Neural cell (in vitro differentiated cells): ENCODE results near the gene RAG2. TPM values are rescaled to one million over a fixed set of nuclear protein-coding genes. Genes with fewer than 3 reads are reported as not detected.

Experiments used
- H2AFZ ChIP-seq: fragments of 200-600, 300-800 bp; sonication (generic), shearing (Covaris generic); 2 replicates; pipeline ENCODE4 v1.6.0; 2014; ENCODE audit warnings: low read depth, mild to moderate bottlenecking, antibody characterized with exemption, low read length, moderate library complexity
- H3F3A ChIP-seq: fragments of 200-600 bp; shearing (Covaris generic); 2 replicates; pipeline ENCODE4 v1.6.1; 2016; ENCODE audit warnings: mild to moderate bottlenecking, moderate library complexity, mixed read lengths, antibody characterized with exemption, low read length; ENCODE audit not compliant: insufficient read depth, poor library complexity, severe bottlenecking
- H3K27ac ChIP-seq: fragments of 200-600, 300-800 bp; sonication (generic), shearing (Covaris generic); 2 replicates; pipeline ENCODE4 v1.5.1; 2014; ENCODE audit warnings: mild to moderate bottlenecking, low read length, moderate library complexity
- H3K27me3 ChIP-seq: fragments of 300-800, 200-600 bp; sonication (generic), shearing (Covaris generic); 2 replicates; pipeline ENCODE4 v1.6.0; 2014; ENCODE audit warnings: mild to moderate bottlenecking, low read depth, low read length, moderate library complexity; ENCODE audit not compliant: insufficient read depth
- H3K36me3 ChIP-seq: fragments of 300-800, 200-600 bp; sonication (generic), shearing (Covaris generic); 2 replicates; pipeline ENCODE4 v1.5.1; 2014; ENCODE audit warnings: mild to moderate bottlenecking, antibody characterized with exemption, low read length, moderate library complexity; ENCODE audit not compliant: insufficient read depth
- H3K4me2 ChIP-seq: fragments of 300-800, 200-600 bp; sonication (generic), shearing (Covaris generic); 2 replicates; pipeline ENCODE4 v1.6.0; 2014; ENCODE audit warnings: mild to moderate bottlenecking, low read length
- H3K4me3 ChIP-seq: fragments of 300-800, 200-600 bp; sonication (generic), shearing (Covaris generic); 2 replicates; pipeline ENCODE4 v1.5.1; 2014; ENCODE audit warnings: mild to moderate bottlenecking, low read length, moderate library complexity
- H3K79me2 ChIP-seq: fragments of 200-600 bp; shearing (Covaris generic); replicated peaks from 2 replicates; pipeline ENCODE4 v1.6.0; 2014; ENCODE audit warnings: mild to moderate bottlenecking, low read length, moderate library complexity; ENCODE audit not compliant: insufficient read depth
- H3K9ac ChIP-seq: fragments of 300-800, 200-600 bp; sonication (generic), shearing (Covaris generic); 2 replicates; pipeline ENCODE4 v1.6.1; 2016; ENCODE audit warnings: mild to moderate bottlenecking, low read length, mixed read lengths
- H3K9me2 ChIP-seq: fragments of 200-600 bp; shearing (Covaris generic); 2 replicates; pipeline ENCODE4 v1.6.1; 2016; ENCODE audit warnings: mild to moderate bottlenecking, low read length, mixed read lengths; ENCODE audit not compliant: insufficient read depth
- H3K9me3 ChIP-seq: fragments of 200-600, 300-800 bp; sonication (generic), shearing (Covaris generic); 2 replicates; pipeline ENCODE4 v1.6.1; 2016; ENCODE audit warnings: mild to moderate bottlenecking, mixed run types, low read length, moderate library complexity, mixed read lengths
- H4K20me1 ChIP-seq: fragments of 200-600 bp; shearing (Covaris generic); 2 replicates; pipeline ENCODE4 v1.6.1; 2016; ENCODE audit warnings: mild to moderate bottlenecking, mixed run types; ENCODE audit not compliant: insufficient read depth
- EP300 ChIP-seq: fragments of 450-650 bp; conservative IDR thresholded peaks from 2 replicates; pipeline ENCODE4 v1.6.1; 2014; ENCODE audit warnings: antibody characterized with exemption, mild to moderate bottlenecking, moderate library complexity; ENCODE audit not compliant: poor library complexity, severe bottlenecking
- EZH2 ChIP-seq: fragments of 200-600, 300-800 bp; shearing (Covaris generic), sonication (generic); IDR thresholded peaks from 2 replicates; pipeline ENCODE4 v1.6.1; 2014; ENCODE audit warnings: antibody characterized with exemption, low read length, borderline replicate concordance, mild to moderate bottlenecking; ENCODE audit not compliant: insufficient read depth, poor library complexity, severe bottlenecking
- MXI1 ChIP-seq: fragments of 450-650 bp; conservative IDR thresholded peaks from 2 replicates; pipeline ENCODE4 v1.6.1; 2014; ENCODE audit warnings: antibody characterized with exemption, mild to moderate bottlenecking; ENCODE audit not compliant: poor library complexity, severe bottlenecking
- POLR2AphosphoS5 ChIP-seq: IDR thresholded peaks from 2 replicates; pipeline ENCODE4 v1.6.1; 2012
- RAD21 ChIP-seq: fragments of 450-650 bp; conservative IDR thresholded peaks from 2 replicates; pipeline ENCODE4 v1.6.1; 2014; ENCODE audit warnings: antibody characterized with exemption, mild to moderate bottlenecking, moderate library complexity
- SMC3 ChIP-seq: fragments of 450-650 bp; conservative IDR thresholded peaks from 2 replicates; pipeline ENCODE4 v1.6.1; 2014; ENCODE audit warnings: antibody characterized with exemption, mild to moderate bottlenecking, moderate library complexity; ENCODE audit not compliant: poor library complexity
- TAF1 ChIP-seq: IDR thresholded peaks from 2 replicates; pipeline ENCODE4 v1.6.1; 2012; ENCODE audit warnings: low read depth
- polyA plus RNA-seq: library from polyadenylated mRNA; depleted of rRNA; stranded (reverse); fragments of >200 nt; gene quantifications from 2 replicates; pipeline ENCODE4 v1.2.3, GENCODE V29; 2014
- TF ChIP-seq, protein P1 (sequence below): IDR thresholded peaks from 2 replicates; pipeline ENCODE4 v1.6.1; 2012; ENCODE audit warnings: borderline replicate concordance
- TF ChIP-seq, protein P2 (sequence below): fragments of 450-650 bp; IDR thresholded peaks from 2 replicates; pipeline ENCODE4 v1.5.1; 2014; ENCODE audit warnings: antibody characterized with exemption, mild to moderate bottlenecking, moderate library complexity; ENCODE audit not compliant: poor library complexity, severe bottlenecking

RAG2 gene
- polyA plus RNA-seq, 1 donor from 2014 or later = not detected

DNA sequence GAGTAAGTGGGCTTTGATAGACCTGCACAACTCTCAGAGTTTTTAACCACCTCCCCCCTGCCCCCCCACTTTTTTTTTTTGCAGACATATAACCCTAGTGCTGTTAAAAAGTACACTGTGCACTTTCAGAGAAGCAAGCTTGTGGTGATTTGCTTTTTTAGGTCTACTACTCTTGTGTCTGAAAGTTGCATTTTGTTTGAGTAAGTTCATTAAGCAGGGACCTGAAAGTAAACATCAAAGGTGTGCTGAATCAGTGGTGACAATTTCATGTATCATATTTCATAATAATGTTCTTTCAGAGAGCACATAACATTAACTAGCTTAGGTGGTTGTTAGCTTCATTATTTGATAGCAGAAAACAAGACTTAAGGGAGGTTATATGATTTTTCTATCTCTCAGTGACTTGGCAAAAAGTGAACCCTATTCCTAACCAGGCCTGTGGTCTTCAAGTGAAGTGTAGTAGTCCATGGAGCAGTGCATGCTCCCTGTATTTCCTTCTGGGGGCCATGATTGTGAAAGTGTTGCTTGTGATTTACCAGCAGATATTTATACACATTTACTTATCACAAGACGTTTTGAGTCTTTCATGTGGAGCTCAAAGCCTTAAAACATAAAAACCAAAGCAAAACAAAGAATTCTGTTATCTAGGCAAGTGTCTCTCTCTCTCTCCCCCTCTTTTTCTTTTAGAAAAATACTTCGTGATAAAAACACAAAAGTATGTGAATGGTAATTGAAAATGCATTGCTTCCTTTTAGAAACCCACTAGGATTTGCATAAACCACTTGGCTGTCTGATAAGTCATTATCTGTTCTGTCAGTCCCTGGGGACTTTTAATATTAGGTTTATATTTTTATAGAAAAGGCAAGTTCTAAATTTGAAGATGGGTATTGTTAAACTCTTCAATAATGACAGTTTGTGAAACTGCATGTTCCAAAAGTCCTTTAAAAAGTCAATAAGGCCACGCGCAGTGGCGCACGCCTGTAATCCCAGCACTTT lies 7.5 kb upstream of the RAG2 start:
- Histone ChIP-seq H3K27ac (no peak overlapping the region), H3K36me3 (no peaks in the 10 kb centered on the region), H3K27me3 (no peaks in the 10 kb centered on the region), H3K9me2 (no peaks in the 10 kb centered on the region), H3K79me2 (no peaks in the 10 kb centered on the region), H3F3A (no peaks in the 10 kb centered on the region), H3K4me3 (no peak overlapping the region), H3K9me3 (no peaks in the 10 kb centered on the region), H4K20me1 (no peaks in the 10 kb centered on the region), H3K4me2 (no peak overlapping the region), H2AFZ (no peak overlapping the region), H3K9ac (no peak overlapping the region)
- TF ChIP-seq EZH2 (no peak), POLR2AphosphoS5 (no peak), TAF1 (no peak), MXI1 (no peak), SMC3 (no peak), EP300 (no peak), RAD21 (no peak)
- TF ChIP-seq, protein P1, sequence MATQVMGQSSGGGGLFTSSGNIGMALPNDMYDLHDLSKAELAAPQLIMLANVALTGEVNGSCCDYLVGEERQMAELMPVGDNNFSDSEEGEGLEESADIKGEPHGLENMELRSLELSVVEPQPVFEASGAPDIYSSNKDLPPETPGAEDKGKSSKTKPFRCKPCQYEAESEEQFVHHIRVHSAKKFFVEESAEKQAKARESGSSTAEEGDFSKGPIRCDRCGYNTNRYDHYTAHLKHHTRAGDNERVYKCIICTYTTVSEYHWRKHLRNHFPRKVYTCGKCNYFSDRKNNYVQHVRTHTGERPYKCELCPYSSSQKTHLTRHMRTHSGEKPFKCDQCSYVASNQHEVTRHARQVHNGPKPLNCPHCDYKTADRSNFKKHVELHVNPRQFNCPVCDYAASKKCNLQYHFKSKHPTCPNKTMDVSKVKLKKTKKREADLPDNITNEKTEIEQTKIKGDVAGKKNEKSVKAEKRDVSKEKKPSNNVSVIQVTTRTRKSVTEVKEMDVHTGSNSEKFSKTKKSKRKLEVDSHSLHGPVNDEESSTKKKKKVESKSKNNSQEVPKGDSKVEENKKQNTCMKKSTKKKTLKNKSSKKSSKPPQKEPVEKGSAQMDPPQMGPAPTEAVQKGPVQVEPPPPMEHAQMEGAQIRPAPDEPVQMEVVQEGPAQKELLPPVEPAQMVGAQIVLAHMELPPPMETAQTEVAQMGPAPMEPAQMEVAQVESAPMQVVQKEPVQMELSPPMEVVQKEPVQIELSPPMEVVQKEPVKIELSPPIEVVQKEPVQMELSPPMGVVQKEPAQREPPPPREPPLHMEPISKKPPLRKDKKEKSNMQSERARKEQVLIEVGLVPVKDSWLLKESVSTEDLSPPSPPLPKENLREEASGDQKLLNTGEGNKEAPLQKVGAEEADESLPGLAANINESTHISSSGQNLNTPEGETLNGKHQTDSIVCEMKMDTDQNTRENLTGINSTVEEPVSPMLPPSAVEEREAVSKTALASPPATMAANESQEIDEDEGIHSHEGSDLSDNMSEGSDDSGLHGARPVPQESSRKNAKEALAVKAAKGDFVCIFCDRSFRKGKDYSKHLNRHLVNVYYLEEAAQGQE = no peak
- TF ChIP-seq, protein P2, sequence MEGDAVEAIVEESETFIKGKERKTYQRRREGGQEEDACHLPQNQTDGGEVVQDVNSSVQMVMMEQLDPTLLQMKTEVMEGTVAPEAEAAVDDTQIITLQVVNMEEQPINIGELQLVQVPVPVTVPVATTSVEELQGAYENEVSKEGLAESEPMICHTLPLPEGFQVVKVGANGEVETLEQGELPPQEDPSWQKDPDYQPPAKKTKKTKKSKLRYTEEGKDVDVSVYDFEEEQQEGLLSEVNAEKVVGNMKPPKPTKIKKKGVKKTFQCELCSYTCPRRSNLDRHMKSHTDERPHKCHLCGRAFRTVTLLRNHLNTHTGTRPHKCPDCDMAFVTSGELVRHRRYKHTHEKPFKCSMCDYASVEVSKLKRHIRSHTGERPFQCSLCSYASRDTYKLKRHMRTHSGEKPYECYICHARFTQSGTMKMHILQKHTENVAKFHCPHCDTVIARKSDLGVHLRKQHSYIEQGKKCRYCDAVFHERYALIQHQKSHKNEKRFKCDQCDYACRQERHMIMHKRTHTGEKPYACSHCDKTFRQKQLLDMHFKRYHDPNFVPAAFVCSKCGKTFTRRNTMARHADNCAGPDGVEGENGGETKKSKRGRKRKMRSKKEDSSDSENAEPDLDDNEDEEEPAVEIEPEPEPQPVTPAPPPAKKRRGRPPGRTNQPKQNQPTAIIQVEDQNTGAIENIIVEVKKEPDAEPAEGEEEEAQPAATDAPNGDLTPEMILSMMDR = no peak

DNA sequence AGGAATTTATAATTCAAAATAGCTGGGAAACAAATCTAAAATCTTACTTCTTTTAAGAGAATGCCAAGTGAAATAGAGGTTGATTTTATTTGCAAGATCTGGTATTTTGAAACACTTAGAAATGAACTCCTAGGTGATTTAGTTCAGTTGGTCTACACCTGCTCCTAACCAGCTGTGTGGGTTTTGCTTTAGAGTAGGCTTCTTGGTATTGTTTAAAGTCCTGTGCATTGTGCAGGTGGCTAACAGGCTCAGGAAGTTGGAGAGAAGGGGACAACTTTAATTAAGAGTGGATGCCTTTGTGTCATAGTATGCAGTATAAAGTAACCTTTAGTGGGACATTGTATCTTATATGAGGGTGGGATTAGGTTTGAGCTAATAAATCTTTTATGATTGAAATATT lies 4.1 kb upstream of the RAG2 start:
- H3K79me2 ChIP-seq = no peaks in the 10 kb centered on the region

More for the DNA sequence above, 4.1 kb upstream of the RAG2 start:
- Histone ChIP-seq H3K27ac (no peak overlapping the region), H3K9ac (no peak overlapping the region), H3K4me2 (no peak overlapping the region), H3F3A (no peaks in the 10 kb centered on the region), H3K4me3 (no peak overlapping the region), H3K9me2 (no peaks in the 10 kb centered on the region), H3K9me3 (no peaks in the 10 kb centered on the region), H3K27me3 (no peaks in the 10 kb centered on the region), H3K36me3 (no peaks in the 10 kb centered on the region), H2AFZ (no peak overlapping the region), H4K20me1 (no peaks in the 10 kb centered on the region)
- TF ChIP-seq EZH2 (no peak), RAD21 (no peak), TAF1 (no peak)
- TF ChIP-seq, protein P2 = no peak
